ENCODE data around the gene SFRP5.

- TF ChIP-seq POLR2AphosphoS5 (IDR thresholded peaks at IDR 0.05) (peak; percentile 21), POLR2A (IDR thresholded peaks at IDR 0.05) (no peak), CTCF (IDR thresholded peaks at IDR 0.05) (peak; percentile 82 to 93 (median 88)), EP300 (IDR thresholded peaks at IDR 0.05) (no peak)
These were observed 40.3 kb downstream of the SFRP5 start for GRCh38 chr10:97731346-97732051.

Data from gastroesophageal sphincter (tissue), 3 donors.